ENCODE measurements around the gene TRNAU1AP.
A peak's percentile ranks its signal among the peaks of the same experiment; 100 is the strongest.

Gene TRNAU1AP

GRCh38 chr1:28604962-28605361 is 52.1 kb downstream of the TRNAU1AP start:
- DNase-seq (ENCODE audit: low spot score), result peak; percentile 85

- no peak for DNase-seq (ENCODE audit: low spot score)
These were observed 53.9 kb downstream of the TRNAU1AP start for GRCh38 chr1:28606771-28607170.

GRCh38 chr1:28613175-28613574 is 60.3 kb downstream of the TRNAU1AP start:
- DNase-seq (ENCODE audit: low spot score), result no peak

Small RNA genes within 50 kb of the gene (small RNA-seq; reads per million reads assigned to genes)
- gene SNORA16A (0 reads per million in 2 experiments), gene SNORA44 (0 reads per million in 2 experiments), gene SNORA61 (0 reads per million in 2 experiments), gene SNORA73A (0 reads per million in 2 experiments), gene SNORA73B (3.9 to 16.0 reads per million in 2 experiments), gene SNORD99 (204 to 5,588 reads per million in 2 experiments)
